ENCODE data around the gene PLCD1. TPM values are rescaled to one million over a fixed set of nuclear protein-coding genes. Genes with fewer than 3 reads are reported as not detected.

The PLCD1 gene
- total RNA-seq, 1 experiment from 2014 or later: 27.1 TPM

- Histone ChIP-seq H2BK120ac (ENCODE audit: low read depth, low read length, poor library complexity, severe bottlenecking) (no peak overlapping the region), H2BK12ac (ENCODE audit: insufficient read length, low read depth, low read length) (no peak overlapping the region), H3K4me2 (ENCODE audit: insufficient read depth, insufficient read length, low read length) (no peak overlapping the region), H3K4me1 (ENCODE audit: insufficient read depth, low read length) (peaks cover 6% of the 10 kb centered on the region), H3K9ac (ENCODE audit: extremely low read depth, insufficient read length, low read length) (no peak overlapping the region), H3K9me3 (ENCODE audit: control insufficient read depth, low read depth, low read length) (no peaks in the 10 kb centered on the region), H4K20me1 (ENCODE audit: control insufficient read depth, insufficient read depth, insufficient read length) (no peaks in the 10 kb centered on the region), H3K14ac (ENCODE audit: insufficient read depth, low read length) (no peak overlapping the region), H3K4ac (ENCODE audit: low read depth, low read length) (no peak overlapping the region), H3K79me2 (ENCODE audit: insufficient read depth, low read length) (no peaks in the 10 kb centered on the region), H2BK15ac (ENCODE audit: low read depth, low read length) (no peak overlapping the region), H3K23me2 (ENCODE audit: insufficient read length, low read depth, low read length, poor library complexity, severe bottlenecking) (no peaks in the 10 kb centered on the region), H4K5ac (ENCODE audit: insufficient read length, low read depth, low read length) (no peak overlapping the region), H4K8ac (replicated peaks; ENCODE audit: insufficient read length, low read depth, low read length) (no peak overlapping the region), H3K18ac (ENCODE audit: insufficient read length, low read depth, low read length) (no peak overlapping the region), H2BK5ac (ENCODE audit: insufficient read length, low read length) (no peak overlapping the region), H2AFZ (ENCODE audit: low read length) (no peak overlapping the region), H3K23ac (ENCODE audit: insufficient read length, low read depth, low read length) (no peak overlapping the region), H3T11ph (ENCODE audit: low read length) (no peak overlapping the region), H2AK5ac (ENCODE audit: insufficient read length, low read length) (no peak overlapping the region), H3K79me1 (ENCODE audit: insufficient read depth, low read depth, low read length, poor library complexity, severe bottlenecking) (no peaks in the 10 kb centered on the region), H4K91ac (ENCODE audit: insufficient read length, low read depth, low read length) (no peak overlapping the region), H3K27me3 (ENCODE audit: insufficient read depth, low read length) (no peaks in the 10 kb centered on the region), H2BK20ac (ENCODE audit: low read depth, low read length, poor library complexity, severe bottlenecking) (no peak overlapping the region), H3K56ac (ENCODE audit: insufficient read length, low read depth, low read length) (no peak overlapping the region), H3K27ac (ENCODE audit: insufficient read length, low read depth, low read length) (no peak overlapping the region)
- no peak overlapping the region for H3K4me3 Mint-ChIP-seq
- no peak overlapping the region for H3K27ac Mint-ChIP-seq
- no peaks in the 10 kb centered on the region; a peak in 1 of 4 replicates for H3K4me1 Mint-ChIP-seq
- H3K27me3 Mint-ChIP-seq (ENCODE audit: low read depth): no peaks in the 10 kb centered on the region; the same call in 1 of the 2 replicates
- TF ChIP-seq, protein P1, sequence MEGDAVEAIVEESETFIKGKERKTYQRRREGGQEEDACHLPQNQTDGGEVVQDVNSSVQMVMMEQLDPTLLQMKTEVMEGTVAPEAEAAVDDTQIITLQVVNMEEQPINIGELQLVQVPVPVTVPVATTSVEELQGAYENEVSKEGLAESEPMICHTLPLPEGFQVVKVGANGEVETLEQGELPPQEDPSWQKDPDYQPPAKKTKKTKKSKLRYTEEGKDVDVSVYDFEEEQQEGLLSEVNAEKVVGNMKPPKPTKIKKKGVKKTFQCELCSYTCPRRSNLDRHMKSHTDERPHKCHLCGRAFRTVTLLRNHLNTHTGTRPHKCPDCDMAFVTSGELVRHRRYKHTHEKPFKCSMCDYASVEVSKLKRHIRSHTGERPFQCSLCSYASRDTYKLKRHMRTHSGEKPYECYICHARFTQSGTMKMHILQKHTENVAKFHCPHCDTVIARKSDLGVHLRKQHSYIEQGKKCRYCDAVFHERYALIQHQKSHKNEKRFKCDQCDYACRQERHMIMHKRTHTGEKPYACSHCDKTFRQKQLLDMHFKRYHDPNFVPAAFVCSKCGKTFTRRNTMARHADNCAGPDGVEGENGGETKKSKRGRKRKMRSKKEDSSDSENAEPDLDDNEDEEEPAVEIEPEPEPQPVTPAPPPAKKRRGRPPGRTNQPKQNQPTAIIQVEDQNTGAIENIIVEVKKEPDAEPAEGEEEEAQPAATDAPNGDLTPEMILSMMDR (conservative IDR thresholded peaks at IDR 0.05): no peak
- no peak for DNase-seq
- no CpG with 5 or more reads among the region's 2 CpGs for WGBS (ENCODE audit: extremely low coverage, insufficient read length, low lambda C conversion rate)
- peaks cover 10 to 19% (median 13%) of the 10 kb centered on the region in 3 experiments for H3K36me3 Mint-ChIP-seq (ENCODE audit: insufficient read depth in 1 of 3, low read depth in 3 of 3)
- peaks cover 21 to 23% of the 10 kb centered on the region in 2 experiments for H3K9me3 Mint-ChIP-seq
These were observed 40.6 kb upstream of the PLCD1 start for GRCh38 chr3:38070013-38070412.

All from H9 (cell line).